Vagina (tissue), 2 donors: ENCODE results near the gene RPAP2. TPM values are rescaled to one million over a fixed set of nuclear protein-coding genes. Genes with fewer than 3 reads are reported as not detected.
"Not testable (repeated sequence)": the region's sequence is repeated elsewhere in the genome, so short reads cannot be mapped to it uniquely, and the experiment has no call there.

Experiments used
- DNase-seq, 2 donors: peaks; one replicate each; pipeline ENCODE4 v3.0.0-alpha.2; 2017; ENCODE audit errors: extremely low spot score in 2 of 2
- H3K27ac ChIP-seq: fragments of 200-600 bp; sonication (generic); one replicate; pipeline ENCODE4 v1.5.1; 2019
- H3K27me3 ChIP-seq: fragments of 200-600 bp; sonication (generic); one replicate; pipeline ENCODE4 v1.5.1; 2019
- H3K36me3 ChIP-seq, 2 donors: fragments of 200-600 bp; sonication (generic); one replicate each; pipeline ENCODE4 v1.5.1; 2017 to 2019
- H3K4me1 ChIP-seq: fragments of 200-600 bp; sonication (generic); one replicate; pipeline ENCODE4 v1.5.1; 2019
- H3K4me3 ChIP-seq, 2 donors: fragments of 200-600 bp; sonication (generic); 1 replicate in 1 of 2; 2 replicates in 1 of 2; pipeline ENCODE4 v1.5.1; 2016 to 2019
- H3K9me3 ChIP-seq: fragments of 200-600 bp; sonication (generic); one replicate; pipeline ENCODE4 v1.5.1; 2019
- POLR2A ChIP-seq, 2 donors: fragments of 450-650 bp; IDR thresholded peaks; one replicate each; pipeline ENCODE4 v1.6.1; 2017; ENCODE audit warnings: antibody characterized with exemption in 2 of 2, mild to moderate bottlenecking in 2 of 2, moderate library complexity in 2 of 2
- POLR2AphosphoS5 ChIP-seq, 2 donors: sonication (generic); formaldehyde crosslinking; IDR thresholded peaks; one replicate each; pipeline ENCODE4 v1.9.0; 2017; ENCODE audit warnings: antibody characterized with exemption in 2 of 2, mild to moderate bottlenecking in 2 of 2, low read depth in 1 of 2; ENCODE audit not compliant: insufficient read depth in 1 of 2
- intact Hi-C: fragments of 100-400 bp; cut with DNase I; formaldehyde crosslinking; loops from one replicate; pipeline ENCODE4 v1.15.1; 2023
- total RNA-seq: library from RNA; depleted of rRNA; stranded (reverse); fragments of >200 nt; gene quantifications from one replicate; pipeline ENCODE4 v1.2.3, GENCODE V29; 2016
- TF ChIP-seq, protein P1 (sequence below), 3 experiments: fragments of 450-650 bp in 2 of 3; fragments of 200-600 bp in 1 of 3; sonication (generic) in 1 of 3; IDR thresholded peaks; one replicate each; pipeline ENCODE4 v1.5.1; 2017 to 2019; ENCODE audit warnings: antibody characterized with exemption in 3 of 3, mild to moderate bottlenecking in 2 of 3, moderate library complexity in 2 of 3

Gene RPAP2
- total RNA-seq, 1 donor from 2014 or later, result 11.8 TPM

GRCh38 chr1:92274939-92275338, 23.9 kb upstream of the RPAP2 start:
- Histone ChIP-seq H3K4me1 (no peaks in the 10 kb centered on the region), H3K36me3 (peaks cover 0 to 11% of the 10 kb centered on the region in 2 donors), H3K4me3 (no peak overlapping the region), H3K9me3 (no peaks in the 10 kb centered on the region), H3K27ac (no peak overlapping the region), H3K27me3 (no peaks in the 10 kb centered on the region)
- intact Hi-C loops, result loop anchor here (5.0 kb wide), 1 partner anchor 37 kb away; no protein-coding TSS in a partner anchor
- DNase-seq, result no peak
- TF ChIP-seq, protein P1, sequence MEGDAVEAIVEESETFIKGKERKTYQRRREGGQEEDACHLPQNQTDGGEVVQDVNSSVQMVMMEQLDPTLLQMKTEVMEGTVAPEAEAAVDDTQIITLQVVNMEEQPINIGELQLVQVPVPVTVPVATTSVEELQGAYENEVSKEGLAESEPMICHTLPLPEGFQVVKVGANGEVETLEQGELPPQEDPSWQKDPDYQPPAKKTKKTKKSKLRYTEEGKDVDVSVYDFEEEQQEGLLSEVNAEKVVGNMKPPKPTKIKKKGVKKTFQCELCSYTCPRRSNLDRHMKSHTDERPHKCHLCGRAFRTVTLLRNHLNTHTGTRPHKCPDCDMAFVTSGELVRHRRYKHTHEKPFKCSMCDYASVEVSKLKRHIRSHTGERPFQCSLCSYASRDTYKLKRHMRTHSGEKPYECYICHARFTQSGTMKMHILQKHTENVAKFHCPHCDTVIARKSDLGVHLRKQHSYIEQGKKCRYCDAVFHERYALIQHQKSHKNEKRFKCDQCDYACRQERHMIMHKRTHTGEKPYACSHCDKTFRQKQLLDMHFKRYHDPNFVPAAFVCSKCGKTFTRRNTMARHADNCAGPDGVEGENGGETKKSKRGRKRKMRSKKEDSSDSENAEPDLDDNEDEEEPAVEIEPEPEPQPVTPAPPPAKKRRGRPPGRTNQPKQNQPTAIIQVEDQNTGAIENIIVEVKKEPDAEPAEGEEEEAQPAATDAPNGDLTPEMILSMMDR (IDR thresholded peaks at IDR 0.05), result no peak
- TF ChIP-seq POLR2A (IDR thresholded peaks at IDR 0.05) (no peak), POLR2AphosphoS5 (IDR thresholded peaks at IDR 0.05; ENCODE audit: insufficient read depth in 1 of 2, low read depth in 1 of 2) (no peak)

GRCh38 chr1:92276082-92276481, 22.8 kb upstream of the RPAP2 start:
- no peaks in the 10 kb centered on the region for H3K27me3 ChIP-seq
- H3K4me1 ChIP-seq, result no peaks in the 10 kb centered on the region
- H3K27ac ChIP-seq, result no peak overlapping the region
- peaks cover 0 to 17% of the 10 kb centered on the region in 2 donors for H3K36me3 ChIP-seq
- intact Hi-C loops, result loop anchor here (5.0 kb wide), 1 partner anchor 36 kb away; no protein-coding TSS in a partner anchor
- H3K4me3 ChIP-seq, result no peak overlapping the region
- no peaks in the 10 kb centered on the region for H3K9me3 ChIP-seq
- no peak for DNase-seq
- TF ChIP-seq POLR2AphosphoS5 (IDR thresholded peaks at IDR 0.05; ENCODE audit: insufficient read depth in 1 of 2, low read depth in 1 of 2) (no peak), POLR2A (IDR thresholded peaks at IDR 0.05) (no peak)
- TF ChIP-seq, protein P1 (IDR thresholded peaks at IDR 0.05), result no peak

DNA sequence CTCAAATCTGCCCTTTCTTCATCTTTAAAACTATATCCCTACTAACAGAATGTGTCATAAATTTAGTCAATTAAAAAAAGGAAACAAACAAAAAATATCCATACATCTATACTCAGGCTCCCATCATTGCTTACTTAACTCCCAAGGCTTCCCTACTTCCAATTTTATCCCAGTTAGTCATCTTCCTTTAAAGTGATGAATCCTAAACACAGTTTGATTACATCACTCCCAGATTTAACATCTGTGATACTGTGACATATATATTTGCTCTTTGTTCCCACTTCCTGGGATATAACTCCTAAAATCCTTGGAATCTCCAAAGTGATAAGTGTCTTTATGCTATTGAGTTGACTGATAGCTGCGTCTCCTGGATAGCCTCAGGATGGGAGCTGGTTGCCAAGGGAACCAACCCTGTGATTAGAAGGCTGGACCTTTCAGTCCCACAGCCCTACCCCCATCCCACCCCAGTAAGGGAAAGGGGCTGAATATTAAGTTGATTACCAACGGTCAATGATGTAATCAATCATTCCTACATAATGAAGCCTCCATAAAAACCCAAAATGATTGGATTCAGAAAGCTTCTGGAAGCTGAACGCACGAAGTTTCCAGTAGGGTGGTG, 21.6 kb upstream of the RPAP2 start:
- peaks cover 0 to 22% of the 10 kb centered on the region in 2 donors for H3K36me3 ChIP-seq
- intact Hi-C loops, result loop anchor here (5.0 kb wide), 1 partner anchor 35 kb away; no protein-coding TSS in a partner anchor
- TF ChIP-seq POLR2A (IDR thresholded peaks at IDR 0.05) (no peak), POLR2AphosphoS5 (IDR thresholded peaks at IDR 0.05; ENCODE audit: insufficient read depth in 1 of 2, low read depth in 1 of 2) (no peak)
- TF ChIP-seq, protein P1 (IDR thresholded peaks at IDR 0.05), result no peak
- H3K27ac ChIP-seq, result no peak overlapping the region
- no peaks in the 10 kb centered on the region for H3K27me3 ChIP-seq
- no peak overlapping the region for H3K4me3 ChIP-seq
- no peak for DNase-seq
- H3K9me3 ChIP-seq, result no peaks in the 10 kb centered on the region
- no peaks in the 10 kb centered on the region for H3K4me1 ChIP-seq

GRCh38 chr1:92279781-92280180, 19.1 kb upstream of the RPAP2 start:
- intact Hi-C loops, result loop anchor here (5.0 to 10.0 kb wide), 2 partner anchors 33 to 775 kb away; partner anchors contain the start of gene CDC7
- H3K27ac ChIP-seq, H3K4me3 ChIP-seq, H3K4me1 ChIP-seq, H3K9me3 ChIP-seq, DNase-seq, H3K27me3 ChIP-seq: not testable (repeated sequence)
- peaks cover 0 to 22% of the 10 kb centered on the region in 2 donors for H3K36me3 ChIP-seq

- not testable (repeated sequence) for DNase-seq, H3K27ac ChIP-seq, H3K27me3 ChIP-seq, H3K9me3 ChIP-seq, H3K4me3 ChIP-seq, H3K4me1 ChIP-seq
- H3K36me3 ChIP-seq, result peaks cover 0 to 22% of the 10 kb centered on the region in 2 donors
- intact Hi-C loops, result loop anchor here (10.0 kb wide), 1 partner anchor 777 kb away; the partner anchor contains the start of gene CDC7
Measured at GRCh38 chr1:92281411-92281810, 17.4 kb upstream of the RPAP2 start.

DNA sequence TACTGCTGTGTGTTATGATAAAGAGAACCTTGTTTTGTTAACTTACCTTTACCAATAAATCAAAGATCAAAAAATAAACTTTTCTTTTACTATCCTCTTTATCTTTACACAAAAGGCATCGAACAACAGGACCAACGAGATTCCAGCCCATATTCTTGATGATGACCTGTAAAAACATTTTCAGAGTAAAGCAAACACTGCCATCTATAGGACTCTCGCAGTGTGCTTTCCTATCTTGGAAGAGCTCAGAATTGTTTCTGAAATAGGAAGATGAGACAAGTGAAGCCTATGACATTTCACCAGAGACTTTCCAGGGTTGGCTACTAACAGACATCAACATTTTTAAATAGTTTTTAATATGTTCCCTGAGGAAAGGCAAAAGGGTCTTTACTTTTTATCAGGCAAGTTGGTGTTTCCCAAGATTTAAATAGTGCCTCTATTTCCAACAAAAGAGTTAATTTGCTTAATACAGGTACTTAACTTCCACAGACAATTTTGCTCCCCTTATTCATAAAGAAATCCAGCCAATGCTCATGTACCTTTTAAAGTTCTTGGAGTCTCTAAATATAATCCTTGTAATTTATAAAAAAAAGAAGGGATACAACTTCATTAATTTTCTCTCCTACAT, 7.4 kb upstream of the RPAP2 start:
- Histone ChIP-seq H3K36me3 (no peaks in the 10 kb centered on the region), H3K27ac (no peak overlapping the region), H3K9me3 (no peaks in the 10 kb centered on the region), H3K4me1 (no peaks in the 10 kb centered on the region), H3K27me3 (no peaks in the 10 kb centered on the region), H3K4me3 (no peak overlapping the region)
- no peak for DNase-seq
- intact Hi-C loops, result no loop called here
- no peak for TF ChIP-seq POLR2AphosphoS5 (IDR thresholded peaks at IDR 0.05; ENCODE audit: insufficient read depth in 1 of 2, low read depth in 1 of 2)
- TF ChIP-seq, protein P1 (IDR thresholded peaks at IDR 0.05), result peak in 2 of 3 experiments; percentile 36 to 50
